ENCODE measurements around the gene KREMEN1.

- TF ChIP-seq CTCF (IDR thresholded peaks at IDR 0.05; ENCODE audit: low read depth, low read length, missing input control) = no peak
- TF ChIP-seq ATF3 (IDR thresholded peaks at IDR 0.05) = no peak
- no peak for TF ChIP-seq YY1 (IDR thresholded peaks at IDR 0.05)
- TF ChIP-seq FOXA1 (IDR thresholded peaks at IDR 0.05) = no peak
- no peak for TF ChIP-seq FOXA2 (IDR thresholded peaks at IDR 0.05)
- TF ChIP-seq HNF4A (conservative IDR thresholded peaks at IDR 0.05) = no peak
- TF ChIP-seq SP1 (IDR thresholded peaks at IDR 0.05) = no peak
- TF ChIP-seq RAD21 (IDR thresholded peaks at IDR 0.05) = no peak
- no peak for TF ChIP-seq TAF1 (conservative IDR thresholded peaks at IDR 0.05)
- TF ChIP-seq MAX (IDR thresholded peaks at IDR 0.05) = no peak
- no peak for TF ChIP-seq JUND (IDR thresholded peaks at IDR 0.05)
- TF ChIP-seq GABPA (IDR thresholded peaks at IDR 0.05 in 1 of 2, conservative IDR thresholded peaks at IDR 0.05 in 1 of 2) = no peak
- TF ChIP-seq ZBTB33 (IDR thresholded peaks at IDR 0.05) = no peak
- no peak for TF ChIP-seq REST (IDR thresholded peaks at IDR 0.05)
Observed at GRCh38 chr22:29175312-29175835, 102.5 kb downstream of the KREMEN1 start.

Measured in liver (tissue), 3 donors.